HL-60 (cell line): ENCODE results near the gene IRF5.

Experiments
- CTCF ChIP-seq: IDR thresholded peaks from one replicate; pipeline ENCODE4 v1.5.1; 2011; ENCODE audit warnings: low read length, control low read depth, inconsistent platforms; ENCODE audit not compliant: insufficient read depth
- TF ChIP-seq, protein P1 (sequence below): IDR thresholded peaks from 2 replicates; pipeline ENCODE4 v1.6.1; 2012; ENCODE audit warnings: low read depth; ENCODE audit not compliant: insufficient replicate concordance

- TF ChIP-seq CTCF = no peak
- TF ChIP-seq, protein P1, sequence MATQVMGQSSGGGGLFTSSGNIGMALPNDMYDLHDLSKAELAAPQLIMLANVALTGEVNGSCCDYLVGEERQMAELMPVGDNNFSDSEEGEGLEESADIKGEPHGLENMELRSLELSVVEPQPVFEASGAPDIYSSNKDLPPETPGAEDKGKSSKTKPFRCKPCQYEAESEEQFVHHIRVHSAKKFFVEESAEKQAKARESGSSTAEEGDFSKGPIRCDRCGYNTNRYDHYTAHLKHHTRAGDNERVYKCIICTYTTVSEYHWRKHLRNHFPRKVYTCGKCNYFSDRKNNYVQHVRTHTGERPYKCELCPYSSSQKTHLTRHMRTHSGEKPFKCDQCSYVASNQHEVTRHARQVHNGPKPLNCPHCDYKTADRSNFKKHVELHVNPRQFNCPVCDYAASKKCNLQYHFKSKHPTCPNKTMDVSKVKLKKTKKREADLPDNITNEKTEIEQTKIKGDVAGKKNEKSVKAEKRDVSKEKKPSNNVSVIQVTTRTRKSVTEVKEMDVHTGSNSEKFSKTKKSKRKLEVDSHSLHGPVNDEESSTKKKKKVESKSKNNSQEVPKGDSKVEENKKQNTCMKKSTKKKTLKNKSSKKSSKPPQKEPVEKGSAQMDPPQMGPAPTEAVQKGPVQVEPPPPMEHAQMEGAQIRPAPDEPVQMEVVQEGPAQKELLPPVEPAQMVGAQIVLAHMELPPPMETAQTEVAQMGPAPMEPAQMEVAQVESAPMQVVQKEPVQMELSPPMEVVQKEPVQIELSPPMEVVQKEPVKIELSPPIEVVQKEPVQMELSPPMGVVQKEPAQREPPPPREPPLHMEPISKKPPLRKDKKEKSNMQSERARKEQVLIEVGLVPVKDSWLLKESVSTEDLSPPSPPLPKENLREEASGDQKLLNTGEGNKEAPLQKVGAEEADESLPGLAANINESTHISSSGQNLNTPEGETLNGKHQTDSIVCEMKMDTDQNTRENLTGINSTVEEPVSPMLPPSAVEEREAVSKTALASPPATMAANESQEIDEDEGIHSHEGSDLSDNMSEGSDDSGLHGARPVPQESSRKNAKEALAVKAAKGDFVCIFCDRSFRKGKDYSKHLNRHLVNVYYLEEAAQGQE = no peak
Measured at GRCh38 chr7:128919241-128919640, 18.5 kb upstream of the IRF5 start.
